ENCODE measurements around the gene C12orf57. TPM values are rescaled to one million over a fixed set of nuclear protein-coding genes. Genes with fewer than 3 reads are reported as not detected.
A peak's percentile ranks its signal among the peaks of the same experiment; 100 is the strongest.

Gene C12orf57
- total RNA-seq, 1 experiment from 2014 or later: 112 TPM

Small RNA genes lying within 50 kb of the gene (small RNA-seq; reads per million reads assigned to genes)
- 31.1 reads per million, percentile 93 among the genes with 10 or more reads in this experiment for gene MIR141
- gene MIR200C: 10.7 reads per million, percentile 88 among the genes with 10 or more reads in this experiment
- gene RNU7-1: not detected
- gene SCARNA12: 1.2 reads per million, percentile 45 among the genes with 10 or more reads in this experiment

Other genes with a start within 250 kb of the C12orf57 start
- gene PIANP, start 243.2 kb upstream of the C12orf57 start, total RNA-seq (2014; rRNA removed; shearing (Covaris generic)): not detected in 2 replicates
- 103 and 108 TPM in 2 replicates for gene COPS7A, start 220.0 kb upstream of the C12orf57 start, total RNA-seq (2014; rRNA removed; shearing (Covaris generic))
- gene MLF2, start 190.9 kb upstream of the C12orf57 start, total RNA-seq (2014; rRNA removed; shearing (Covaris generic)): 383 and 384 TPM in 2 replicates
- gene PTMS, start 177.7 kb upstream of the C12orf57 start, total RNA-seq (2014; rRNA removed; shearing (Covaris generic)): 87.6 and 105 TPM in 2 replicates
- gene LAG3, start 171.5 kb upstream of the C12orf57 start, total RNA-seq (2014; rRNA removed; shearing (Covaris generic)): 0.05 and 0.56 TPM in 2 replicates
- 0.25 and 0.47 TPM in 2 replicates for gene CD4, start 154.5 kb upstream of the C12orf57 start, total RNA-seq (2014; rRNA removed; shearing (Covaris generic))
- not detected in 2 replicates for gene GPR162, start 122.2 kb upstream of the C12orf57 start, total RNA-seq (2014; rRNA removed; shearing (Covaris generic))
- 2.2 and 2.7 TPM in 2 replicates for gene P3H3, start 115.6 kb upstream of the C12orf57 start, total RNA-seq (2014; rRNA removed; shearing (Covaris generic))
- 0.97 TPM in 1 of 2 replicates, not detected in the other for gene GNB3, start 103.1 kb upstream of the C12orf57 start, total RNA-seq (2014; rRNA removed; shearing (Covaris generic))
- 95.5 and 126 TPM in 2 replicates for gene CDCA3, start 92.7 kb upstream of the C12orf57 start, total RNA-seq (2014; rRNA removed; shearing (Covaris generic))
- 122 and 136 TPM in 2 replicates for gene USP5, start 91.9 kb upstream of the C12orf57 start, total RNA-seq (2014; rRNA removed; shearing (Covaris generic))
- gene TPI1, start 76.5 kb upstream of the C12orf57 start, total RNA-seq (2014; rRNA removed; shearing (Covaris generic)): 1,358 and 1,438 TPM in 2 replicates
- 20.2 and 21.0 TPM in 2 replicates for gene SPSB2, start 70.7 kb upstream of the C12orf57 start, total RNA-seq (2014; rRNA removed; shearing (Covaris generic))
- gene LRRC23, start 39.2 kb upstream of the C12orf57 start, total RNA-seq (2014; rRNA removed; shearing (Covaris generic)): 0.61 and 4.6 TPM in 2 replicates
- gene ENO2, start 29.4 kb upstream of the C12orf57 start, total RNA-seq (2014; rRNA removed; shearing (Covaris generic)): 7.7 and 9.1 TPM in 2 replicates
- 22.0 and 36.9 TPM in 2 replicates for gene ATN1, start 16.1 kb upstream of the C12orf57 start, total RNA-seq (2014; rRNA removed; shearing (Covaris generic))
- not detected in 2 replicates for gene RNU7-1, start 206 bp upstream of the C12orf57 start, total RNA-seq (2014; rRNA removed; shearing (Covaris generic))
- 29.2 and 35.2 TPM in 2 replicates for gene PTPN6, start 7.3 kb downstream of the C12orf57 start, total RNA-seq (2014; rRNA removed; shearing (Covaris generic))
- gene PHB2, start 26.6 kb downstream of the C12orf57 start, total RNA-seq (2014; rRNA removed; shearing (Covaris generic)): 417 and 420 TPM in 2 replicates
- 59.5 and 64.0 TPM in 2 replicates for gene EMG1, start 26.9 kb downstream of the C12orf57 start, total RNA-seq (2014; rRNA removed; shearing (Covaris generic))
- gene LPCAT3, start 74.5 kb downstream of the C12orf57 start, total RNA-seq (2014; rRNA removed; shearing (Covaris generic)): 35.9 and 37.3 TPM in 2 replicates
- 0.56 and 1.1 TPM in 2 replicates for gene C1S, start 116.7 kb downstream of the C12orf57 start, total RNA-seq (2014; rRNA removed; shearing (Covaris generic))
- 0.03 and 0.53 TPM in 2 replicates for gene C1R, start 148.4 kb downstream of the C12orf57 start, total RNA-seq (2014; rRNA removed; shearing (Covaris generic))
- gene C1RL, start 165.2 kb downstream of the C12orf57 start, total RNA-seq (2014; rRNA removed; shearing (Covaris generic)): 38.9 and 39.1 TPM in 2 replicates
- gene RBP5, start 184.9 kb downstream of the C12orf57 start, total RNA-seq (2014; rRNA removed; shearing (Covaris generic)): 0.41 TPM in 1 of 2 replicates, not detected in the other
- gene CLSTN3, start 186.3 kb downstream of the C12orf57 start, total RNA-seq (2014; rRNA removed; shearing (Covaris generic)): 15.3 and 16.9 TPM in 2 replicates
- gene PEX5, start 245.7 kb downstream of the C12orf57 start, total RNA-seq (2014; rRNA removed; shearing (Covaris generic)): 34.8 and 41.2 TPM in 2 replicates

Data from HT-29 (cell line).